NB4 (cell line): ENCODE data around the gene ZNF407.

Experiments
- MYC ChIP-seq: IDR thresholded peaks from 2 replicates; pipeline ENCODE4 v1.6.1; 2011; ENCODE audit warnings: low read depth, low read length
- POLR2A ChIP-seq: IDR thresholded peaks from 2 replicates; pipeline ENCODE4 v1.6.1; 2011; ENCODE audit warnings: mild to moderate bottlenecking; ENCODE audit not compliant: insufficient read length; ENCODE audit errors: extremely low read depth
- TF ChIP-seq, protein P1 (sequence below): IDR thresholded peaks from one replicate; pipeline ENCODE4 v1.5.1; 2012; ENCODE audit warnings: low read depth, low read length
- TF ChIP-seq, protein P2 (sequence below): IDR thresholded peaks from 2 replicates; pipeline ENCODE4 v1.6.1; 2011; ENCODE audit warnings: low read depth, low read length

DNA sequence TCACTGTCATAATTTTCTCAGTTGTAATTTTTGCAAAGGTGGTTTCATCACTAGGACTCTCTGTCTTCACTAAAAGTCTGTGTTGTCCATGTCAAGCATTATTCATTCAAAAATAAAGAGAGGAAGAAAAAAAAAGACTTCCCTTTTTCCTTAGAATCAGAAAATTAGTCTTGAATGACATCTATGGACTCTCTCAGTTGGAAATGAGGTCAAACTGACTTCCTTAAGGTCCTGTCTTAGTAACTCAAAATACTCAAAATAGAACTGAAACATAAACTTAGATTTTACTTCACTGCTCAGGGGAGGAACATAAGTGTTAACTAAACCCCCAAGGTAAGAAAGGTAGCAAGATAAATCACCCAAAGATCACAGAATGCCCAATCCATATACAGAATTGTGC is 2.2 kb upstream of the ZNF407 start:
- TF ChIP-seq, protein P1, sequence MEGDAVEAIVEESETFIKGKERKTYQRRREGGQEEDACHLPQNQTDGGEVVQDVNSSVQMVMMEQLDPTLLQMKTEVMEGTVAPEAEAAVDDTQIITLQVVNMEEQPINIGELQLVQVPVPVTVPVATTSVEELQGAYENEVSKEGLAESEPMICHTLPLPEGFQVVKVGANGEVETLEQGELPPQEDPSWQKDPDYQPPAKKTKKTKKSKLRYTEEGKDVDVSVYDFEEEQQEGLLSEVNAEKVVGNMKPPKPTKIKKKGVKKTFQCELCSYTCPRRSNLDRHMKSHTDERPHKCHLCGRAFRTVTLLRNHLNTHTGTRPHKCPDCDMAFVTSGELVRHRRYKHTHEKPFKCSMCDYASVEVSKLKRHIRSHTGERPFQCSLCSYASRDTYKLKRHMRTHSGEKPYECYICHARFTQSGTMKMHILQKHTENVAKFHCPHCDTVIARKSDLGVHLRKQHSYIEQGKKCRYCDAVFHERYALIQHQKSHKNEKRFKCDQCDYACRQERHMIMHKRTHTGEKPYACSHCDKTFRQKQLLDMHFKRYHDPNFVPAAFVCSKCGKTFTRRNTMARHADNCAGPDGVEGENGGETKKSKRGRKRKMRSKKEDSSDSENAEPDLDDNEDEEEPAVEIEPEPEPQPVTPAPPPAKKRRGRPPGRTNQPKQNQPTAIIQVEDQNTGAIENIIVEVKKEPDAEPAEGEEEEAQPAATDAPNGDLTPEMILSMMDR: no peak
- no peak for TF ChIP-seq POLR2A
- TF ChIP-seq, protein P2, sequence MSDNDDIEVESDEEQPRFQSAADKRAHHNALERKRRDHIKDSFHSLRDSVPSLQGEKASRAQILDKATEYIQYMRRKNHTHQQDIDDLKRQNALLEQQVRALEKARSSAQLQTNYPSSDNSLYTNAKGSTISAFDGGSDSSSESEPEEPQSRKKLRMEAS: no peak
- no peak for TF ChIP-seq MYC
